Kidney tubule cell (primary cell): Measurements from ENCODE around the gene MIEF2.
"Not testable (repeated sequence)": the region's sequence is repeated elsewhere in the genome, so short reads cannot be mapped to it uniquely, and the experiment has no call there.

Experiments
- DNase-seq: peaks from one replicate; pipeline ENCODE4 v3.0.0-alpha.2; 2018; ENCODE audit warnings: low spot score

MIEF2 gene

GRCh38 chr17:18291718-18292540, 31.5 kb downstream of the MIEF2 start:
- no peak for DNase-seq

- not testable (repeated sequence) for DNase-seq
These were observed 37.6 kb downstream of the MIEF2 start for GRCh38 chr17:18298061-18298460.

- DNase-seq: no peak
These were observed 40.4 kb downstream of the MIEF2 start for GRCh38 chr17:18300725-18301480.

GRCh38 chr17:18303206-18303605, 42.7 kb downstream of the MIEF2 start:
- not testable (repeated sequence) for DNase-seq

GRCh38 chr17:18309202-18309601, 48.7 kb downstream of the MIEF2 start:
- DNase-seq: no peak

- DNase-seq: peak; percentile 22
These were observed 53.7 kb downstream of the MIEF2 start for GRCh38 chr17:18314059-18314730.

- peak; percentile 99 for DNase-seq
These were observed 54.5 kb downstream of the MIEF2 start, which contains the start of the genes SMCR8 and TOP3A for GRCh38 chr17:18314731-18315561. Gene SMCR8 (plus strand): TSS chr17:18315293. CDS start chr17:18315790, 497 bp downstream. Gene TOP3A (minus strand): TSS chr17:18314994. CDS start chr17:18314778, 216 bp downstream.

GRCh38 chr17:18315562-18315922, 55.1 kb downstream of the MIEF2 start:
- no peak for DNase-seq

- DNase-seq: no peak
These were observed 55.5 kb downstream of the MIEF2 start for GRCh38 chr17:18315961-18316360.
